Stimulated activated CD4-positive, alpha-beta T cell treated with anti-CD3 and anti-CD28 coated beads, Interleukin-2, amount 100 ng/mL, for 24 hours (primary cell): ENCODE measurements around the gene OR2H2.
A peak's percentile ranks its signal among the peaks of the same experiment; 100 is the strongest.

Source experiments
- DNase-seq, 2 donors: peaks; one replicate each; pipeline ENCODE4 v3.0.0-alpha.2; 2020

Gene OR2H2

GRCh38 chr6:29631209-29631810 lies 46.4 kb downstream of the OR2H2 start:
- DNase-seq, result no peak

- DNase-seq, result peak; percentile 49 to 61
Measured at GRCh38 chr6:29631860-29632731, 47.2 kb downstream of the OR2H2 start.

- DNase-seq, result peak; percentile 73 to 80
Measured at GRCh38 chr6:29632789-29633533, 48.0 kb downstream of the OR2H2 start, which contains the start of gene GABBR1. Gene GABBR1 (minus strand): TSS chr6:29633183. CDS start chr6:29632385, 798 bp downstream.

- no peak for DNase-seq
Measured at GRCh38 chr6:29633534-29633905, 48.6 kb downstream of the OR2H2 start.

- DNase-seq, result no peak
Measured at GRCh38 chr6:29637247-29637646, 52.3 kb downstream of the OR2H2 start.
